ENCODE results near the gene MGMT. TPM values are rescaled to one million over a fixed set of nuclear protein-coding genes. Genes with fewer than 3 reads are reported as not detected.

MGMT gene
- total and polyA plus RNA-seq, 2 experiments from 2014 or later, result 19.3 to 21.9 TPM

DNA sequence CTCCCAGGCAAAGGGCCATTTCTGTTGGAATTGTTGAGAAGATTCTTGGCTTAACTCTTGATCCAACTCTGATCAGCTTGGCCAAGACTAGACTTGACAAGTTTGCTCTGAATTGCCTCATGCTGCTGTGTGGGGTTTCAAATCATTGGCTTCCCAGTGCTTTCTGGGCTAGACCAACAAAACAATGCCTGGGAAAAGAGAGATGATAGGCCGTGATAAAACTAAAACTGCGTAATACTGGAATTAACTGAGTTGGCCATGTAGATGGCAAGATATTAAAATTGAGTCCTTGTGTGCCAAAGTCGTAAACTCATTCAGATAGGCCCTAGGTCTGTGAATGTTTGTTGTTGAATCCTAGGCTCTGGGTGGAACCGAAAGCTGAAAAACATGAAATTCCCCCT lies 222.6 kb downstream of the MGMT start:
- H3F3A ChIP-seq (replicated peaks; ENCODE audit: low read depth), result no peaks in the 10 kb centered on the region
- no peaks in the 10 kb centered on the region for H3K9me3 Mint-ChIP-seq
- no peak overlapping the region for H3K27ac ChIP-seq (ENCODE audit: low read depth)
- H3K36me3 ChIP-seq (ENCODE audit: insufficient read depth), result no peaks in the 10 kb centered on the region
- H3K4me2 ChIP-seq, result no peak overlapping the region
- ATAC-seq, result no peak
- no peak overlapping the region for H3K4me3 ChIP-seq
- H3K4me3 Mint-ChIP-seq, result no peak overlapping the region
- H3K27me3 ChIP-seq (ENCODE audit: insufficient read depth), result no peaks in the 10 kb centered on the region
- peaks cover 6% of the 10 kb centered on the region; the same call in 2 of the 3 replicates for H3K4me1 Mint-ChIP-seq
- H3K27me3 Mint-ChIP-seq (ENCODE audit: insufficient read depth, low read depth, poor library complexity), result peaks cover 11% of the 10 kb centered on the region
- H3K4me1 ChIP-seq (ENCODE audit: insufficient read depth), result no peaks in the 10 kb centered on the region
- H3K36me3 Mint-ChIP-seq (ENCODE audit: low read depth), result no peaks in the 10 kb centered on the region; the same call in 2 of the 3 replicates
- no peaks in the 10 kb centered on the region for H3K79me2 ChIP-seq (replicated peaks; ENCODE audit: insufficient read depth)
- no peaks in the 10 kb centered on the region for H4K20me1 ChIP-seq (replicated peaks; ENCODE audit: insufficient read depth)
- TF ChIP-seq CREB1 (CRISPR knock-in tag; IDR thresholded peaks at IDR 0.05; ENCODE audit: low read depth) (no peak), STAT1 (IDR thresholded peaks at IDR 0.05; ENCODE audit: unreplicated experiment) (no peak), POLR2AphosphoS5 (IDR thresholded peaks at IDR 0.05; ENCODE audit: low read depth) (no peak), JUNB (IDR thresholded peaks at IDR 0.05; ENCODE audit: unreplicated experiment) (no peak), EZH2 (IDR thresholded peaks at IDR 0.05; ENCODE audit: low read depth, unreplicated experiment) (no peak), ZNF331 (CRISPR knock-in tag; IDR thresholded peaks at IDR 0.05; ENCODE audit: low read depth) (no peak), EZH2phosphoT487 (IDR thresholded peaks at IDR 0.05; ENCODE audit: unreplicated experiment) (no peak), NANOG (IDR thresholded peaks at IDR 0.05; ENCODE audit: borderline replicate concordance) (no peak), ZNF114 (CRISPR knock-in tag; IDR thresholded peaks at IDR 0.05) (no peak)
- TF ChIP-seq, protein P1, sequence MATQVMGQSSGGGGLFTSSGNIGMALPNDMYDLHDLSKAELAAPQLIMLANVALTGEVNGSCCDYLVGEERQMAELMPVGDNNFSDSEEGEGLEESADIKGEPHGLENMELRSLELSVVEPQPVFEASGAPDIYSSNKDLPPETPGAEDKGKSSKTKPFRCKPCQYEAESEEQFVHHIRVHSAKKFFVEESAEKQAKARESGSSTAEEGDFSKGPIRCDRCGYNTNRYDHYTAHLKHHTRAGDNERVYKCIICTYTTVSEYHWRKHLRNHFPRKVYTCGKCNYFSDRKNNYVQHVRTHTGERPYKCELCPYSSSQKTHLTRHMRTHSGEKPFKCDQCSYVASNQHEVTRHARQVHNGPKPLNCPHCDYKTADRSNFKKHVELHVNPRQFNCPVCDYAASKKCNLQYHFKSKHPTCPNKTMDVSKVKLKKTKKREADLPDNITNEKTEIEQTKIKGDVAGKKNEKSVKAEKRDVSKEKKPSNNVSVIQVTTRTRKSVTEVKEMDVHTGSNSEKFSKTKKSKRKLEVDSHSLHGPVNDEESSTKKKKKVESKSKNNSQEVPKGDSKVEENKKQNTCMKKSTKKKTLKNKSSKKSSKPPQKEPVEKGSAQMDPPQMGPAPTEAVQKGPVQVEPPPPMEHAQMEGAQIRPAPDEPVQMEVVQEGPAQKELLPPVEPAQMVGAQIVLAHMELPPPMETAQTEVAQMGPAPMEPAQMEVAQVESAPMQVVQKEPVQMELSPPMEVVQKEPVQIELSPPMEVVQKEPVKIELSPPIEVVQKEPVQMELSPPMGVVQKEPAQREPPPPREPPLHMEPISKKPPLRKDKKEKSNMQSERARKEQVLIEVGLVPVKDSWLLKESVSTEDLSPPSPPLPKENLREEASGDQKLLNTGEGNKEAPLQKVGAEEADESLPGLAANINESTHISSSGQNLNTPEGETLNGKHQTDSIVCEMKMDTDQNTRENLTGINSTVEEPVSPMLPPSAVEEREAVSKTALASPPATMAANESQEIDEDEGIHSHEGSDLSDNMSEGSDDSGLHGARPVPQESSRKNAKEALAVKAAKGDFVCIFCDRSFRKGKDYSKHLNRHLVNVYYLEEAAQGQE (IDR thresholded peaks at IDR 0.05; ENCODE audit: unreplicated experiment), result no peak
- TF ChIP-seq, protein P2, sequence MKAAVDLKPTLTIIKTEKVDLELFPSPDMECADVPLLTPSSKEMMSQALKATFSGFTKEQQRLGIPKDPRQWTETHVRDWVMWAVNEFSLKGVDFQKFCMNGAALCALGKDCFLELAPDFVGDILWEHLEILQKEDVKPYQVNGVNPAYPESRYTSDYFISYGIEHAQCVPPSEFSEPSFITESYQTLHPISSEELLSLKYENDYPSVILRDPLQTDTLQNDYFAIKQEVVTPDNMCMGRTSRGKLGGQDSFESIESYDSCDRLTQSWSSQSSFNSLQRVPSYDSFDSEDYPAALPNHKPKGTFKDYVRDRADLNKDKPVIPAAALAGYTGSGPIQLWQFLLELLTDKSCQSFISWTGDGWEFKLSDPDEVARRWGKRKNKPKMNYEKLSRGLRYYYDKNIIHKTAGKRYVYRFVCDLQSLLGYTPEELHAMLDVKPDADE (IDR thresholded peaks at IDR 0.05), result no peak
- TF ChIP-seq, protein P3, sequence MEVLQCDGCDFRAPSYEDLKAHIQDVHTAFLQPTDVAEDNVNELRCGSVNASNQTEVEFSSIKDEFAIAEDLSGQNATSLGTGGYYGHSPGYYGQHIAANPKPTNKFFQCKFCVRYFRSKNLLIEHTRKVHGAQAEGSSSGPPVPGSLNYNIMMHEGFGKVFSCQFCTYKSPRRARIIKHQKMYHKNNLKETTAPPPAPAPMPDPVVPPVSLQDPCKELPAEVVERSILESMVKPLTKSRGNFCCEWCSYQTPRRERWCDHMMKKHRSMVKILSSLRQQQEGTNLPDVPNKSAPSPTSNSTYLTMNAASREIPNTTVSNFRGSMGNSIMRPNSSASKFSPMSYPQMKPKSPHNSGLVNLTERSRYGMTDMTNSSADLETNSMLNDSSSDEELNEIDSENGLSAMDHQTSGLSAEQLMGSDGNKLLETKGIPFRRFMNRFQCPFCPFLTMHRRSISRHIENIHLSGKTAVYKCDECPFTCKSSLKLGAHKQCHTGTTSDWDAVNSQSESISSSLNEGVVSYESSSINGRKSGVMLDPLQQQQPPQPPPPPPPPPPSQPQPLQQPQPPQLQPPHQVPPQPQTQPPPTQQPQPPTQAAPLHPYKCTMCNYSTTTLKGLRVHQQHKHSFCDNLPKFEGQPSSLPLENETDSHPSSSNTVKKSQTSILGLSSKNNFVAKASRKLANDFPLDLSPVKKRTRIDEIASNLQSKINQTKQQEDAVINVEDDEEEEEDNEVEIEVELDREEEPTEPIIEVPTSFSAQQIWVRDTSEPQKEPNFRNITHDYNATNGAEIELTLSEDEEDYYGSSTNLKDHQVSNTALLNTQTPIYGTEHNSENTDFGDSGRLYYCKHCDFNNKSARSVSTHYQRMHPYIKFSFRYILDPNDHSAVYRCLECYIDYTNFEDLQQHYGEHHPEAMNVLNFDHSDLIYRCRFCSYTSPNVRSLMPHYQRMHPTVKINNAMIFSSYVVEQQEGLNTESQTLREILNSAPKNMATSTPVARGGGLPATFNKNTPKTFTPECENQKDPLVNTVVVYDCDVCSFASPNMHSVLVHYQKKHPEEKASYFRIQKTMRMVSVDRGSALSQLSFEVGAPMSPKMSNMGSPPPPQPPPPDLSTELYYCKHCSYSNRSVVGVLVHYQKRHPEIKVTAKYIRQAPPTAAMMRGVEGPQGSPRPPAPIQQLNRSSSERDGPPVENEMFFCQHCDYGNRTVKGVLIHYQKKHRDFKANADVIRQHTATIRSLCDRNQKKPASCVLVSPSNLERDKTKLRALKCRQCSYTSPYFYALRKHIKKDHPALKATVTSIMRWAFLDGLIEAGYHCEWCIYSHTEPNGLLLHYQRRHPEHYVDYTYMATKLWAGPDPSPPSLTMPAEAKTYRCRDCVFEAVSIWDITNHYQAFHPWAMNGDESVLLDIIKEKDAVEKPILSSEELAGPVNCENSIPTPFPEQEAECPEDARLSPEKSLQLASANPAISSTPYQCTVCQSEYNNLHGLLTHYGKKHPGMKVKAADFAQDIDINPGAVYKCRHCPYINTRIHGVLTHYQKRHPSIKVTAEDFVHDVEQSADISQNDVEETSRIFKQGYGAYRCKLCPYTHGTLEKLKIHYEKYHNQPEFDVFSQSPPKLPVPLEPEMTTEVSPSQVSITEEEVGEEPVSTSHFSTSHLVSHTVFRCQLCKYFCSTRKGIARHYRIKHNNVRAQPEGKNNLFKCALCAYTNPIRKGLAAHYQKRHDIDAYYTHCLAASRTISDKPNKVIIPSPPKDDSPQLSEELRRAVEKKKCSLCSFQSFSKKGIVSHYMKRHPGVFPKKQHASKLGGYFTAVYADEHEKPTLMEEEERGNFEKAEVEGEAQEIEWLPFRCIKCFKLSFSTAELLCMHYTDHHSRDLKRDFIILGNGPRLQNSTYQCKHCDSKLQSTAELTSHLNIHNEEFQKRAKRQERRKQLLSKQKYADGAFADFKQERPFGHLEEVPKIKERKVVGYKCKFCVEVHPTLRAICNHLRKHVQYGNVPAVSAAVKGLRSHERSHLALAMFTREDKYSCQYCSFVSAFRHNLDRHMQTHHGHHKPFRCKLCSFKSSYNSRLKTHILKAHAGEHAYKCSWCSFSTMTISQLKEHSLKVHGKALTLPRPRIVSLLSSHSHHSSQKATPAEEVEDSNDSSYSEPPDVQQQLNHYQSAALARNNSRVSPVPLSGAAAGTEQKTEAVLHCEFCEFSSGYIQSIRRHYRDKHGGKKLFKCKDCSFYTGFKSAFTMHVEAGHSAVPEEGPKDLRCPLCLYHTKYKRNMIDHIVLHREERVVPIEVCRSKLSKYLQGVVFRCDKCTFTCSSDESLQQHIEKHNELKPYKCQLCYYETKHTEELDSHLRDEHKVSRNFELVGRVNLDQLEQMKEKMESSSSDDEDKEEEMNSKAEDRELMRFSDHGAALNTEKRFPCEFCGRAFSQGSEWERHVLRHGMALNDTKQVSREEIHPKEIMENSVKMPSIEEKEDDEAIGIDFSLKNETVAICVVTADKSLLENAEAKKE (CRISPR knock-in tag; IDR thresholded peaks at IDR 0.05), result no peak
- TF ChIP-seq, protein P4, sequence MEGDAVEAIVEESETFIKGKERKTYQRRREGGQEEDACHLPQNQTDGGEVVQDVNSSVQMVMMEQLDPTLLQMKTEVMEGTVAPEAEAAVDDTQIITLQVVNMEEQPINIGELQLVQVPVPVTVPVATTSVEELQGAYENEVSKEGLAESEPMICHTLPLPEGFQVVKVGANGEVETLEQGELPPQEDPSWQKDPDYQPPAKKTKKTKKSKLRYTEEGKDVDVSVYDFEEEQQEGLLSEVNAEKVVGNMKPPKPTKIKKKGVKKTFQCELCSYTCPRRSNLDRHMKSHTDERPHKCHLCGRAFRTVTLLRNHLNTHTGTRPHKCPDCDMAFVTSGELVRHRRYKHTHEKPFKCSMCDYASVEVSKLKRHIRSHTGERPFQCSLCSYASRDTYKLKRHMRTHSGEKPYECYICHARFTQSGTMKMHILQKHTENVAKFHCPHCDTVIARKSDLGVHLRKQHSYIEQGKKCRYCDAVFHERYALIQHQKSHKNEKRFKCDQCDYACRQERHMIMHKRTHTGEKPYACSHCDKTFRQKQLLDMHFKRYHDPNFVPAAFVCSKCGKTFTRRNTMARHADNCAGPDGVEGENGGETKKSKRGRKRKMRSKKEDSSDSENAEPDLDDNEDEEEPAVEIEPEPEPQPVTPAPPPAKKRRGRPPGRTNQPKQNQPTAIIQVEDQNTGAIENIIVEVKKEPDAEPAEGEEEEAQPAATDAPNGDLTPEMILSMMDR (conservative IDR thresholded peaks at IDR 0.05; ENCODE audit: low read depth in 2 of 2), result no peak
- no peak for DNase-seq (ENCODE audit: low spot score)
- no peak overlapping the region for H2AFZ ChIP-seq
- H3K9me2 ChIP-seq (ENCODE audit: insufficient read depth), result no peaks in the 10 kb centered on the region
- no peak overlapping the region for H3K27ac Mint-ChIP-seq
